ENCODE results near the gene ARHGAP26.

The ARHGAP26 gene

GRCh38 chr5:143013176-143013891, 243.2 kb downstream of the ARHGAP26 start:
- no peak for DNase-seq (ENCODE audit: low read depth in 2 of 2)

- DNase-seq (ENCODE audit: low read depth in 2 of 2) = no peak
Observed at GRCh38 chr5:143014017-143014651, 244.0 kb downstream of the ARHGAP26 start.

GRCh38 chr5:143016777-143017516, 246.8 kb downstream of the ARHGAP26 start:
- DNase-seq (ENCODE audit: low read depth in 2 of 2) = peak in 1 of 2 donors; percentile 39

- no peak for DNase-seq (ENCODE audit: low read depth in 2 of 2)
Observed at GRCh38 chr5:143017541-143017940, 247.4 kb downstream of the ARHGAP26 start.

GRCh38 chr5:143017992-143018391, 247.8 kb downstream of the ARHGAP26 start:
- no peak for DNase-seq (ENCODE audit: low read depth in 2 of 2)

- DNase-seq (ENCODE audit: low read depth in 2 of 2) = no peak
Observed at GRCh38 chr5:143019157-143019556, 249.0 kb downstream of the ARHGAP26 start.

- no peak for DNase-seq (ENCODE audit: low read depth in 2 of 2)
Observed at GRCh38 chr5:143019614-143020515, 249.7 kb downstream of the ARHGAP26 start.

- no peak for DNase-seq (ENCODE audit: low read depth in 2 of 2)
Observed at GRCh38 chr5:143021595-143021994, 251.4 kb downstream of the ARHGAP26 start.

GRCh38 chr5:143023411-143024096, 253.4 kb downstream of the ARHGAP26 start:
- DNase-seq (ENCODE audit: low read depth in 2 of 2) = no peak

- no peak for DNase-seq (ENCODE audit: low read depth in 2 of 2)
Observed at GRCh38 chr5:143024228-143024920, 254.2 kb downstream of the ARHGAP26 start.

- no peak for DNase-seq (ENCODE audit: low read depth in 2 of 2)
Observed at GRCh38 chr5:143025376-143025775, 255.2 kb downstream of the ARHGAP26 start.

- no peak for DNase-seq (ENCODE audit: low read depth in 2 of 2)
Observed at GRCh38 chr5:143025971-143026370, 255.8 kb downstream of the ARHGAP26 start.

- DNase-seq (ENCODE audit: low read depth in 2 of 2) = no peak
Observed at GRCh38 chr5:143026380-143026779, 256.2 kb downstream of the ARHGAP26 start.

GRCh38 chr5:143029293-143029692, 259.1 kb downstream of the ARHGAP26 start:
- DNase-seq (ENCODE audit: low read depth in 2 of 2) = no peak

GRCh38 chr5:143030349-143030748, 260.2 kb downstream of the ARHGAP26 start:
- no peak for DNase-seq (ENCODE audit: low read depth in 2 of 2)

- DNase-seq (ENCODE audit: low read depth in 2 of 2) = no peak
Observed at GRCh38 chr5:143031781-143032580, 261.8 kb downstream of the ARHGAP26 start.

- no peak for DNase-seq (ENCODE audit: low read depth in 2 of 2)
Observed at GRCh38 chr5:143032581-143032836, 262.3 kb downstream of the ARHGAP26 start.

GRCh38 chr5:143033535-143034250, 263.5 kb downstream of the ARHGAP26 start:
- DNase-seq (ENCODE audit: low read depth in 2 of 2) = no peak

Measured in stimulated activated CD4-positive, alpha-beta T cell treated with anti-CD3 and anti-CD28 coated beads, Interleukin-1b, Interleukin-23, amount 100 ng/mL, for 4 hours (primary cell).